HL-60 (cell line): Measurements from ENCODE around the gene ARL3.

Experiments used
- DNase-seq, 2 experiments: peaks; one replicate each; pipeline ENCODE4 v3.0.0-alpha.2; 2010 to 2020; ENCODE audit warnings: low read depth in 1 of 2, low spot score in 1 of 2
- H3K27ac ChIP-seq: fragments of 250-450 bp; sonication (Bioruptor Pico); replicated peaks from 2 replicates; pipeline ENCODE4 v1.5.1; 2020; ENCODE audit warnings: mild to moderate bottlenecking, moderate library complexity
- H3K27me3 ChIP-seq: fragments of 250-450 bp; sonication (Bioruptor Pico); 2 replicates; pipeline ENCODE4 v1.5.1; 2021; ENCODE audit warnings: mild to moderate bottlenecking, moderate library complexity; ENCODE audit not compliant: insufficient read depth, poor library complexity, severe bottlenecking
- H3K4me3 ChIP-seq: replicated peaks from 2 replicates; pipeline ENCODE4 v1.5.1; 2011; ENCODE audit warnings: mild to moderate bottlenecking, control low read depth, low read length; ENCODE audit not compliant: insufficient read depth
- GABPA ChIP-seq: IDR thresholded peaks from 2 replicates; pipeline ENCODE4 v1.6.1; 2012; ENCODE audit warnings: low read depth
- POLR2AphosphoS5 ChIP-seq: IDR thresholded peaks from 2 replicates; pipeline ENCODE4 v1.6.1; 2012; ENCODE audit warnings: low read depth
- SPI1 ChIP-seq: IDR thresholded peaks from 2 replicates; pipeline ENCODE4 v1.6.1; 2012; ENCODE audit warnings: low read depth, mild to moderate bottlenecking, borderline replicate concordance
- TF ChIP-seq, protein P1 (sequence below): IDR thresholded peaks from one replicate; pipeline ENCODE4 v1.5.1; 2011; ENCODE audit warnings: low read length, control low read depth, inconsistent platforms; ENCODE audit not compliant: insufficient read depth
- TF ChIP-seq, protein P2 (sequence below): IDR thresholded peaks from 2 replicates; pipeline ENCODE4 v1.6.1; 2012; ENCODE audit warnings: low read depth; ENCODE audit not compliant: insufficient replicate concordance

The ARL3 gene

DNA sequence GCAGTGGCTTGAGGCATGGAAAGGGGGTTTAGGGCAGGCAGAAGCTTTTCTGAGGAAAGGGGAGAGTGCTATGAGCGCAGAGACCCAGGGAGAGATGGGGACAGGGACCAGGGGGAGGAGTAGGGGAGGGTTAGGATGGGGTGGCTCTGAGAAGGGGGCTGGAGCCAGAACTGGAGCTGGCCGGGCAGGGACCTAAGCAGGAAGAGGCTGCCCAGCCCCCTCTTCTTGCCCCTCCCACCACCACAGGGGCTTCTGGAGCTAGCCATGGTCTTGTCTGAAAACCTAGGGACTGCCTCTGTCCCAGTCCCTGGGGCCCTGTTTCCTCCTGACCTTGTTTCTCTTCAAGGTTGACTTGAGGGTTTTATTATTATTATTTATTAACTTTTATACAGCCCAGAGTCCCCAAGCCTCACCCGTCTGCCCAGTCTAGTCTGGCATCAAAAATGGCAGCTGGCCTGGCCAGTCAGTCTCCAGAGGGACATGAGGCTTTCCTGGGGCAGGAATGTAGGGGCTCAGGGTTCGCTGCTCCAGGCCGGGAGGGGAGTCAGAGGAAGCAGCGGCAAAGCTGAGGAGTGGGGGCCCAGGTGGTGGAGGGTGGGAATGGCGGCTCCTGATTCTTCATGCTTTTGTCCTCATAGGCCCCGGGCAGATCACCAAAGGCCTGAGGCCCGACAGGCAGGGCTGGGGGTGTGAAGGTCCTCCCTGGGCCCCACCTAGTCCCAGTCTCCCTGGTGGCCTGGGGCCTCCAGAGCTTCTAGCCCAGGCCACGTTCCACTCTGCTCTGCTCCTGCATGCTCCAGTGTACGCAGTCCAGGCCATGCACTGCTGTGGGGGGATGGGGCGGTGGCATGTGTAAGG, 64.2 kb downstream of the ARL3 start:
- no peak overlapping the region for H3K4me3 ChIP-seq
- no peak overlapping the region for H3K27ac ChIP-seq
- no peak for DNase-seq
- TF ChIP-seq GABPA (no peak), POLR2AphosphoS5 (no peak)
- TF ChIP-seq, protein P1, sequence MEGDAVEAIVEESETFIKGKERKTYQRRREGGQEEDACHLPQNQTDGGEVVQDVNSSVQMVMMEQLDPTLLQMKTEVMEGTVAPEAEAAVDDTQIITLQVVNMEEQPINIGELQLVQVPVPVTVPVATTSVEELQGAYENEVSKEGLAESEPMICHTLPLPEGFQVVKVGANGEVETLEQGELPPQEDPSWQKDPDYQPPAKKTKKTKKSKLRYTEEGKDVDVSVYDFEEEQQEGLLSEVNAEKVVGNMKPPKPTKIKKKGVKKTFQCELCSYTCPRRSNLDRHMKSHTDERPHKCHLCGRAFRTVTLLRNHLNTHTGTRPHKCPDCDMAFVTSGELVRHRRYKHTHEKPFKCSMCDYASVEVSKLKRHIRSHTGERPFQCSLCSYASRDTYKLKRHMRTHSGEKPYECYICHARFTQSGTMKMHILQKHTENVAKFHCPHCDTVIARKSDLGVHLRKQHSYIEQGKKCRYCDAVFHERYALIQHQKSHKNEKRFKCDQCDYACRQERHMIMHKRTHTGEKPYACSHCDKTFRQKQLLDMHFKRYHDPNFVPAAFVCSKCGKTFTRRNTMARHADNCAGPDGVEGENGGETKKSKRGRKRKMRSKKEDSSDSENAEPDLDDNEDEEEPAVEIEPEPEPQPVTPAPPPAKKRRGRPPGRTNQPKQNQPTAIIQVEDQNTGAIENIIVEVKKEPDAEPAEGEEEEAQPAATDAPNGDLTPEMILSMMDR: no peak
- TF ChIP-seq, protein P2, sequence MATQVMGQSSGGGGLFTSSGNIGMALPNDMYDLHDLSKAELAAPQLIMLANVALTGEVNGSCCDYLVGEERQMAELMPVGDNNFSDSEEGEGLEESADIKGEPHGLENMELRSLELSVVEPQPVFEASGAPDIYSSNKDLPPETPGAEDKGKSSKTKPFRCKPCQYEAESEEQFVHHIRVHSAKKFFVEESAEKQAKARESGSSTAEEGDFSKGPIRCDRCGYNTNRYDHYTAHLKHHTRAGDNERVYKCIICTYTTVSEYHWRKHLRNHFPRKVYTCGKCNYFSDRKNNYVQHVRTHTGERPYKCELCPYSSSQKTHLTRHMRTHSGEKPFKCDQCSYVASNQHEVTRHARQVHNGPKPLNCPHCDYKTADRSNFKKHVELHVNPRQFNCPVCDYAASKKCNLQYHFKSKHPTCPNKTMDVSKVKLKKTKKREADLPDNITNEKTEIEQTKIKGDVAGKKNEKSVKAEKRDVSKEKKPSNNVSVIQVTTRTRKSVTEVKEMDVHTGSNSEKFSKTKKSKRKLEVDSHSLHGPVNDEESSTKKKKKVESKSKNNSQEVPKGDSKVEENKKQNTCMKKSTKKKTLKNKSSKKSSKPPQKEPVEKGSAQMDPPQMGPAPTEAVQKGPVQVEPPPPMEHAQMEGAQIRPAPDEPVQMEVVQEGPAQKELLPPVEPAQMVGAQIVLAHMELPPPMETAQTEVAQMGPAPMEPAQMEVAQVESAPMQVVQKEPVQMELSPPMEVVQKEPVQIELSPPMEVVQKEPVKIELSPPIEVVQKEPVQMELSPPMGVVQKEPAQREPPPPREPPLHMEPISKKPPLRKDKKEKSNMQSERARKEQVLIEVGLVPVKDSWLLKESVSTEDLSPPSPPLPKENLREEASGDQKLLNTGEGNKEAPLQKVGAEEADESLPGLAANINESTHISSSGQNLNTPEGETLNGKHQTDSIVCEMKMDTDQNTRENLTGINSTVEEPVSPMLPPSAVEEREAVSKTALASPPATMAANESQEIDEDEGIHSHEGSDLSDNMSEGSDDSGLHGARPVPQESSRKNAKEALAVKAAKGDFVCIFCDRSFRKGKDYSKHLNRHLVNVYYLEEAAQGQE: no peak
- H3K27me3 ChIP-seq: no peaks in the 10 kb centered on the region

DNA sequence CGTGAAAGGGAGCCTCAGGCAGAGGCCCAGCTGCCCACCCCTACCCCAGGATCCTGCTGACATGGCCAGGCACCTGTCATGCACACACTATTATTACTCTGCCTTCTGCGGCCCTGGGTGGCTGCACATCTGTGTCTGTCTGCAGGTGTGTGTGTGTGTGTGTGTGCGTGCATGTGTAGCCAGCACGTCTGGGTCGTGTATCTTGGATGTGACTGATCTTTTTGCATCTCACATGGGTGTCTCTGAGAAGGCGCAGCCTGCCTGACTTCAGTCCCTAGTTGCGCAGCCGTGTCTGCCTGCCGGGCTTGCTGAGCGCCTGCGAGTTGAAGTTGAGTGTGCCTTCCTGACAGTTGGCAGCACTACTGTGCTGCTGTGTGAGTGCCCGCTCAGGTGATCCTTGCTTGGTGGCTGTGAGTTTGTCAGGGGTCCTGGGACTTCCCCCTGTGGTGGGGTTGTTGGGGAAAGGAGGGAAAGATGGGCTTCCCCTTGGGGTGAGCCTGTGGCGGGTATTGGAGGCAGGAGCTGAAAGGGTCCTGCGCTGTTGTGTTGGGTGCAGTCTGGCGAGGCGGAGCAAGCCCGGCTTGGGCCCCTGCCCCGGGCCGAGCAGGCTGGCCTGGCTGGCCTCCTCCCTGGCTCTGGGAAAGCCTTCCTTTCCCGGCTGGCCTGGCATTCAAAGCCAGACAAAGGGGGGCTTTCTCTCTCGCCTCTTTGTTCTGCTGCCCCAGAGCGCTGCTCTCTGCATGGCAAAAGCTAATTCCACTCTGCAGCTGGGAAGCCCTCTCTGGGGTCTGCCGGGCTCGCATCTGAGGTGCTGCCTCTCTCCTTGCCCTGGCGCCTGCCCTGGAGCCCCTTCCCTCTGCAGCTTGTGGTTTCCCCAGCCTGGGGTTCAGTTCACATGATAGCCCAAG, 65.1 kb downstream of the ARL3 start:
- no peak for DNase-seq
- no peak overlapping the region for H3K27ac ChIP-seq
- no peaks in the 10 kb centered on the region for H3K27me3 ChIP-seq
- no peak overlapping the region for H3K4me3 ChIP-seq
- no peak for TF ChIP-seq POLR2AphosphoS5
- TF ChIP-seq, protein P2: no peak
- TF ChIP-seq, protein P1: no peak
- no peak for TF ChIP-seq SPI1
- TF ChIP-seq GABPA: no peak

DNA sequence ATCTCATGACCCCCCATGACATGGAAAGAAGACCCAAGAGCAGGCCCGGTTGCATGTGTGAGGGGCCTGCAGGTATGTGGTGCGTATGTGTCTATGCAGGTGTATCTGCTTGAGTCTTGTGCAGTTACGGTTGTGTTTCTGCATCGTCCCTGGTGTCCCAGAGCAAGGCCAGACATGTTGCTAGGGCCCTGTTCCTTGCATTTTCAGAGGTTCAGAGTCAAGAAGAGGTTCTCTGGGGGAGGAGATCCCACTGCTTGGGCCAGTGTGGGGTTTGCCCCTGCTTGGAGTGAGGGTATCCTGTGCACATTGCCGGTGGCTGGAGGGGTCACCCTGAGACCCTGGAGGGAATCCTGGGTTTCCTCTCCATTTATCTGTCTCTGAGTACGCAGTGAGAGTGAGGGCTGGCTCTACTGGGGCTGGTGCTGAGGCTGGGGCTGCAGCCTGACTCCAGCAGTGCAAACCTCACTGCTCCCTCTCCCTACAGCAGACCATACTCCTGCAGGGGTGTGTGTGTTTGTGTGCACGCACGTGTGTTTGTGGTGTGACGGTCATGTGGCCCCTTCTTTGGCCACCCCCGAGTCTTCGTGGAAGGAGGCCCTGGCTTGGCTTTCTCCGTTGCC, 65.8 kb downstream of the ARL3 start:
- no peaks in the 10 kb centered on the region for H3K27me3 ChIP-seq
- H3K4me3 ChIP-seq: no peak overlapping the region
- H3K27ac ChIP-seq: no peak overlapping the region
- TF ChIP-seq GABPA (no peak), SPI1 (no peak), POLR2AphosphoS5 (no peak)
- TF ChIP-seq, protein P2: no peak
- TF ChIP-seq, protein P1: no peak
- DNase-seq: no peak
